CD4-positive, alpha-beta T cell (primary cell): Measurements from ENCODE around the gene MTX2. TPM values are rescaled to one million over a fixed set of nuclear protein-coding genes. Genes with fewer than 3 reads are reported as not detected.

Experiments
- ATAC-seq: fragments of 200-7000 bp; cut with Tn5 transposase; one replicate; pipeline ENCODE4 v1.10.0; 2022; ENCODE audit warnings: mild to moderate bottlenecking; ENCODE audit not compliant: poor library complexity
- CTCF ChIA-PET: fragments of 350-600 bp; sonication (Branson Sonifier 250); formaldehyde crosslinking; loops from one replicate; lab custom pipeline; 2021; ENCODE audit warnings: antibody characterized with exemption, inconsistent platforms; lab: Charles Lee
- POLR2A ChIA-PET: fragments of 350-600 bp; sonication (Branson Sonifier 250); formaldehyde crosslinking; loops from one replicate; lab custom pipeline; 2021; ENCODE audit warnings: antibody characterized with exemption, inconsistent platforms; lab: Charles Lee
- DNase-seq, 14 experiments: peaks; one replicate each; pipeline ENCODE4 v3.0.0-alpha.2; 2013 to 2020; ENCODE audit warnings: mixed read lengths in 2 of 14
- H3K27ac ChIP-seq, 2 donors: one replicate each; pipeline versions ENCODE4 v1.5.1 to v1.7.0; 2013; ENCODE audit warnings: low read length in 2 of 2, low read depth in 1 of 2, mild to moderate bottlenecking in 1 of 2
- H3K27me3 ChIP-seq, 2 experiments: 1 replicate in 1 of 2; 2 replicates in 1 of 2; pipeline versions ENCODE4 v1.6.1 to v1.7.0; 2013; ENCODE audit warnings: low read length in 2 of 2, control low read depth in 1 of 2, mild to moderate bottlenecking in 1 of 2, moderate library complexity in 1 of 2; ENCODE audit not compliant: insufficient read depth in 2 of 2, control insufficient read depth in 1 of 2
- H3K36me3 ChIP-seq: one replicate; pipeline ENCODE4 v1.6.1; 2013; ENCODE audit warnings: low read length, control low read depth; ENCODE audit not compliant: insufficient read depth
- H3K4me1 ChIP-seq: one replicate; pipeline ENCODE4 v1.6.1; 2013; ENCODE audit warnings: low read length, control low read depth; ENCODE audit not compliant: insufficient read depth
- H3K4me3 ChIP-seq: one replicate; pipeline ENCODE4 v1.5.1; 2013; ENCODE audit warnings: mild to moderate bottlenecking, low read length, moderate library complexity
- H3K9me3 ChIP-seq, 2 experiments: 1 replicate in 1 of 2; 2 replicates in 1 of 2; pipeline versions ENCODE4 v1.6.1 to v1.7.0; 2013; ENCODE audit warnings: low read length in 2 of 2, mild to moderate bottlenecking in 2 of 2, control low read depth in 1 of 2, moderate library complexity in 1 of 2; ENCODE audit not compliant: control insufficient read depth in 1 of 2, insufficient read depth in 1 of 2
- H3K27ac Mint-ChIP-seq: one replicate; pipeline ENCODE4 v1.8.0; 2020; ENCODE audit warnings: mixed read lengths
- H3K27me3 Mint-ChIP-seq: one replicate; pipeline ENCODE4 v1.8.0; 2021; ENCODE audit warnings: mixed read lengths
- H3K36me3 Mint-ChIP-seq: one replicate; pipeline ENCODE4 v1.8.0; 2021; ENCODE audit warnings: low read depth, mixed read lengths
- H3K4me1 Mint-ChIP-seq: one replicate; pipeline ENCODE4 v1.8.0; 2021; ENCODE audit warnings: low read depth, mixed read lengths
- H3K4me3 Mint-ChIP-seq: one replicate; pipeline ENCODE4 v1.8.0; 2020; ENCODE audit warnings: mild to moderate bottlenecking, mixed read lengths
- H3K9me3 Mint-ChIP-seq: one replicate; pipeline ENCODE4 v1.8.0; 2020; ENCODE audit warnings: mixed read lengths
- CTCF ChIP-seq: fragments of 200-600 bp; IDR thresholded peaks from one replicate; pipeline ENCODE4 v1.8.0; 2022; ENCODE audit warnings: antibody characterized with exemption, mild to moderate bottlenecking
- intact Hi-C, 2 experiments: fragments of 100-400 bp; cut with DNase I in 1 of 2; cut with micrococcal nuclease in 1 of 2; formaldehyde crosslinking; loops; one replicate each; pipeline versions ENCODE4 v1.15.1 to v1.9.0; 2023 to 2025; cut with DNase I, micrococcal nuclease
- total RNA-seq, 174 experiments: library from RNA in 2 of 174; stranded (reverse) in 2 of 174; gene quantifications; one replicate each; pipeline ENCODE4 v1.2.3 and lab custom pipeline; 2021 to 2026

Gene MTX2
- total RNA-seq, 2 experiments from 2014 or later = 5.0 to 5.2 TPM

- no peaks in the 10 kb centered on the region for H3K9me3 ChIP-seq
- no peak overlapping the region for H3K27ac Mint-ChIP-seq
Observed at GRCh38 chr2:176321916-176322315, 52.7 kb downstream of the MTX2 start.

GRCh38 chr2:176324862-176325261 is 55.6 kb downstream of the MTX2 start:
- intact Hi-C loops = no loop called here
- H3K4me3 Mint-ChIP-seq = no peak overlapping the region
- H3K36me3 Mint-ChIP-seq = peaks cover 27% of the 10 kb centered on the region
- no peak overlapping the region for H3K4me3 ChIP-seq
- no peaks in the 10 kb centered on the region for H3K27me3 Mint-ChIP-seq
- H3K4me1 ChIP-seq = no peaks in the 10 kb centered on the region
- no peak for TF ChIP-seq CTCF
- ATAC-seq (no peak), DNase-seq (no peak)
- H3K27me3 ChIP-seq = no peaks in the 10 kb centered on the region
- peaks cover 12% of the 10 kb centered on the region for H3K36me3 ChIP-seq
- H3K9me3 Mint-ChIP-seq = no peaks in the 10 kb centered on the region
- H3K9me3 ChIP-seq = no peaks in the 10 kb centered on the region
- no peaks in the 10 kb centered on the region for H3K4me1 Mint-ChIP-seq
- no peak overlapping the region for H3K27ac ChIP-seq
- no peak overlapping the region for H3K27ac Mint-ChIP-seq
- ChIA-PET CTCF (no interaction called here), POLR2A (no interaction called here)

More at GRCh38 chr2:176321916-176322315, 52.7 kb downstream of the MTX2 start:
- Histone ChIP-seq H3K4me3 (no peak overlapping the region), H3K4me1 (no peaks in the 10 kb centered on the region), H3K27me3 (no peaks in the 10 kb centered on the region), H3K27ac (no peak overlapping the region), H3K36me3 (no peaks in the 10 kb centered on the region)
- Mint-ChIP-seq H3K9me3 (no peaks in the 10 kb centered on the region), H3K27me3 (no peaks in the 10 kb centered on the region), H3K4me3 (no peak overlapping the region), H3K4me1 (no peaks in the 10 kb centered on the region), H3K36me3 (peaks cover 15% of the 10 kb centered on the region)
- no peak for TF ChIP-seq CTCF
- intact Hi-C loops = no loop called here
- DNase-seq = no peak
- ChIA-PET POLR2A (no interaction called here), CTCF (no interaction called here)
- no peak for ATAC-seq

GRCh38 chr2:176325732-176326131 is 56.5 kb downstream of the MTX2 start:
- Mint-ChIP-seq H3K27me3 (no peaks in the 10 kb centered on the region), H3K36me3 (peaks cover 29% of the 10 kb centered on the region), H3K4me3 (no peak overlapping the region), H3K4me1 (no peaks in the 10 kb centered on the region), H3K9me3 (no peaks in the 10 kb centered on the region), H3K27ac (no peak overlapping the region)
- Histone ChIP-seq H3K9me3 (no peaks in the 10 kb centered on the region), H3K4me1 (no peaks in the 10 kb centered on the region), H3K27me3 (no peaks in the 10 kb centered on the region), H3K36me3 (peaks cover 12% of the 10 kb centered on the region), H3K4me3 (no peak overlapping the region), H3K27ac (no peak overlapping the region)
- ChIA-PET POLR2A (no interaction called here), CTCF (no interaction called here)
- no peak for DNase-seq
- ATAC-seq = no peak
- TF ChIP-seq CTCF = no peak
- intact Hi-C loops = no loop called here
